ENCODE measurements around the gene LIMS2. TPM values are rescaled to one million over a fixed set of nuclear protein-coding genes. Genes with fewer than 3 reads are reported as not detected.

Gene LIMS2
- total and polyA plus RNA-seq, 2 of the 8 experiments (the other 6 are each of a cell fraction or from before 2014, with no cell fraction given) = 3.3 to 4.8 TPM

DNA sequence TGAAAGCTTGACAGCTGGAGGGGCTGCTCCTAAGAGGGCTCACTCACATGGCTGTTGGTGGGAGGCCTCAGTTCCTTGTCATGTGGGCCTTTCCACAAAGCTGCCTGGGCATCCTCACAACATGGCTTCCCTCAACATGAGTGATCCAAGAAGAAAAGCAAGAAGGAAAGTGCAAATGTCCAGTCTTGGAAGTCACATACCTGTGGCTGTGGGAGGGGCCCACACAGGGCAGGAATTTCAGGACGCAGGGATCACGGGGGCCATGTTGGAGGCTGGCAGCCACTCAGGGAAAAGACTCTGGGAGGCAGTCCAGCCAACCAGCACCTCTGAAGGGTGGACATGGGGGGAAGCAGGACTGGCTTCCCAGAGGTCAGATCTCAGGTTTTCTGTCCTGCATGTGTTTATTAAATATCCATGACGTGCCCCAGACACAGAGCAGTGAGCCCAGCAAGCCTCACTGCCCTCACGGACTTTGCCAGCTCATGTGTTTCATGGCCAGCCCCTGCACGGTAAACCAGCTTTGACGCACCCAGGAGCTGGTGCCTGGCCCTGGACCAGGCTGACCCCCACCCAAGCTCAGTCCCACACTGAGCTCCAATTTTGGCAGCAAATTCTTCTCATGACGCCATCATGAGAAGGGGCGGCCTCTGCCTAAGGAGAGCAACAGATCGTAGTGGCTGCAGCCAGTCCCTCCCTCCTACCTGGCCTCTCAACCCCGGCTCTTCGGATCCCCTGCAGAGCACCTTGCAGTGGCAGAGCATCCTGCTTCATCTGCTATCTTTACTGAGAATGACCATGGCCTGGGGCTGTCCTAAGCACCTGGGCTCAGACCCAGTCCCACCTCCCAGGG, 64.0 kb downstream of the LIMS2 start:
- POLR2A ChIA-PET (ENCODE audit: partially characterized antibody) = no interaction called here
- H2BK20ac ChIP-seq (ENCODE audit: low read length) = no peak overlapping the region
- CTCF ChIA-PET (ENCODE audit: partially characterized antibody) = interaction anchor here (0.8 to 8.1 kb wide), 8 partner anchors 17 to 86 kb away, joined by 3 to 54 read pairs (median 4); no protein-coding TSS in a partner anchor
- TF ChIP-seq EP300 (IDR thresholded peaks at IDR 0.05; ENCODE audit: borderline replicate concordance in 1 of 2, low read depth in 2 of 2, low read length in 2 of 2) (no peak), SUZ12 (IDR thresholded peaks at IDR 0.05; ENCODE audit: low read length) (no peak), YY1 (IDR thresholded peaks at IDR 0.05; ENCODE audit: low read depth, low read length) (no peak), TAF7 (optimal IDR thresholded peaks at IDR 0.05; ENCODE audit: borderline replicate concordance, low read depth, low read length) (no peak), CBX5 (IDR thresholded peaks at IDR 0.05; ENCODE audit: low read depth, low read length) (no peak), JUN (IDR thresholded peaks at IDR 0.05; ENCODE audit: low read depth, low read length) (no peak), RXRA (IDR thresholded peaks at IDR 0.05; ENCODE audit: insufficient read depth, low read depth, low read length) (no peak), RBBP5 (IDR thresholded peaks at IDR 0.05; ENCODE audit: borderline replicate concordance, low read depth, low read length) (no peak), NRF1 (IDR thresholded peaks at IDR 0.05; ENCODE audit: low read depth, low read length) (no peak), SIN3A (conservative IDR thresholded peaks at IDR 0.05 in 1 of 2, IDR thresholded peaks at IDR 0.05 in 1 of 2; ENCODE audit: low read depth in 1 of 2, low read length in 2 of 2) (no peak)
- TF ChIP-seq, protein P1, sequence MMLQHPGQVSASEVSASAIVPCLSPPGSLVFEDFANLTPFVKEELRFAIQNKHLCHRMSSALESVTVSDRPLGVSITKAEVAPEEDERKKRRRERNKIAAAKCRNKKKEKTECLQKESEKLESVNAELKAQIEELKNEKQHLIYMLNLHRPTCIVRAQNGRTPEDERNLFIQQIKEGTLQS (IDR thresholded peaks at IDR 0.05; ENCODE audit: insufficient read depth, low read depth, low read length) = no peak

More for the DNA sequence above, 64.0 kb downstream of the LIMS2 start:
- H3K18ac ChIP-seq (ENCODE audit: extremely low read depth, low read length) = no peak overlapping the region
- H3K4me2 ChIP-seq (ENCODE audit: insufficient read depth in 1 of 2, low read depth in 2 of 2, low read length in 2 of 2) = no peak overlapping the region
- no peaks in the 10 kb centered on the region; a peak in 2 of 4 replicates for H3K9me3 ChIP-seq (ENCODE audit: insufficient read depth in 2 of 2, low read depth in 1 of 2, low read length in 1 of 2)
- H4K8ac ChIP-seq (ENCODE audit: extremely low read depth, insufficient read depth, low read length) = peak overlapping the region; percentile 80; the same call in 1 of the 2 replicates
- H4K5ac ChIP-seq (ENCODE audit: insufficient read length, low read depth, low read length) = no peak overlapping the region
- FAIRE-seq = no peak
- no peaks in the 10 kb centered on the region for H3K23me2 ChIP-seq (ENCODE audit: low read depth, low read length)
- no peak overlapping the region for H3K9ac ChIP-seq (replicated peaks in 1 of 4; ENCODE audit: extremely low read depth in 1 of 4, low read depth in 3 of 4, low read length in 3 of 4)
- no peak overlapping the region for H3K27ac ChIP-seq (ENCODE audit: low read depth, low read length)
- H3K79me2 ChIP-seq (ENCODE audit: control insufficient read depth in 1 of 2, insufficient read depth in 2 of 2, low read length in 2 of 2) = no peaks in the 10 kb centered on the region
- no peak overlapping the region for H2BK15ac ChIP-seq (ENCODE audit: low read length)
- H2BK12ac ChIP-seq (ENCODE audit: low read depth, low read length) = no peak overlapping the region
- DNase-seq (ENCODE audit: low read depth in 1 of 2, low spot score in 2 of 2) = no peak
- H2BK120ac ChIP-seq (replicated peaks; ENCODE audit: low read depth, low read length) = no peak overlapping the region
- no peak overlapping the region for H3K23ac ChIP-seq (ENCODE audit: insufficient read length)
- no peak overlapping the region for H2AK5ac ChIP-seq (ENCODE audit: low read depth, low read length)
- no peak overlapping the region for H3K56ac ChIP-seq (replicated peaks; ENCODE audit: insufficient read length, low read depth, low read length)
- H2AFZ ChIP-seq (ENCODE audit: low read length) = no peak overlapping the region
- H3K4me3 ChIP-seq (ENCODE audit: extremely low read depth in 1 of 4, insufficient read depth in 2 of 4, low read depth in 3 of 4, low read length in 4 of 4) = no peak overlapping the region
- no peaks in the 10 kb centered on the region for H4K20me1 ChIP-seq (replicated peaks in 1 of 2; ENCODE audit: control insufficient read depth in 1 of 2, insufficient read depth in 2 of 2, low read length in 2 of 2)
- 84% methylated on average over 11 of the region's 11 CpGs; no CpG with 5 or more reads in 1 of the 2 experiments for whole genome bisulfite sequencing, 2 experiments (ENCODE audit: extremely low coverage in 1 of 2, insufficient coverage in 1 of 2, insufficient read length in 1 of 2, insufficient replicate concordance in 2 of 2, low coverage in 1 of 2, low lambda C conversion rate in 2 of 2, missing lambda C conversion rate in 1 of 2)
- H3K36me3 ChIP-seq (ENCODE audit: control insufficient read depth in 2 of 4, insufficient read depth in 4 of 4, low read length in 3 of 4) = no peaks in the 10 kb centered on the region
- H3K4me1 ChIP-seq (replicated peaks in 1 of 4; ENCODE audit: control insufficient read depth in 3 of 4, insufficient read depth in 4 of 4, low read length in 3 of 4) = no peaks in the 10 kb centered on the region; a peak in 1 of 7 replicates
- no peaks in the 10 kb centered on the region for H3K79me1 ChIP-seq (ENCODE audit: low read depth, low read length)
- no peak overlapping the region for H2BK5ac ChIP-seq (ENCODE audit: low read depth, low read length)
- no peak overlapping the region for H3K4ac ChIP-seq (replicated peaks; ENCODE audit: insufficient read length, low read depth, low read length)
- H4K91ac ChIP-seq (replicated peaks; ENCODE audit: insufficient read length, low read length) = no peak overlapping the region
- no peaks in the 10 kb centered on the region for H3K27me3 ChIP-seq (replicated peaks in 1 of 4; ENCODE audit: control insufficient read depth in 3 of 4, extremely low read depth in 1 of 4, insufficient read depth in 3 of 4, low read length in 3 of 4)
- no peak overlapping the region for H3K14ac ChIP-seq (ENCODE audit: insufficient read length)
